SK-N-SH treated with all-trans-retinoic acid at 6 μM for 48 hours (cell line): ENCODE data around the gene IFT27.

Experiments
- ATAC-seq: fragments of 200-7000 bp; cut with Tn5 transposase; 3 replicates; pipeline ENCODE4 v1.9.1; 2020; ENCODE audit warnings: mild to moderate bottlenecking, moderate library complexity
- BACH2 ChIP-seq: fragments of 250-450 bp; sonication (Bioruptor Pico); IDR thresholded peaks from 2 replicates; pipeline ENCODE4 v1.9.0; 2021; ENCODE audit warnings: mild to moderate bottlenecking, borderline replicate concordance
- CREB5 ChIP-seq: fragments of 250-450 bp; sonication (Bioruptor Pico); IDR thresholded peaks from 2 replicates; pipeline ENCODE4 v1.5.1; 2020; ENCODE audit warnings: low read depth, mild to moderate bottlenecking, moderate library complexity
- CSDC2 ChIP-seq: fragments of 250-450 bp; sonication (Bioruptor Pico); IDR thresholded peaks from 2 replicates; pipeline ENCODE4 v1.5.0; 2020; ENCODE audit warnings: mild to moderate bottlenecking, moderate library complexity
- ESRRG ChIP-seq: fragments of 250-450 bp; sonication (Bioruptor Pico); IDR thresholded peaks from 2 replicates; pipeline ENCODE4 v1.6.1; 2021; ENCODE audit warnings: mild to moderate bottlenecking
- GLIS3 ChIP-seq: fragments of 250-450 bp; sonication (Bioruptor Pico); IDR thresholded peaks from 2 replicates; pipeline ENCODE4 v1.5.0; 2020; ENCODE audit warnings: mild to moderate bottlenecking, moderate library complexity
- ISL1 ChIP-seq: fragments of 250-450 bp; sonication (Bioruptor Pico); IDR thresholded peaks from 2 replicates; pipeline ENCODE4 v2.1.2; 2022; ENCODE audit warnings: mild to moderate bottlenecking, moderate library complexity
- OSR1 ChIP-seq: fragments of 250-450 bp; sonication (Bioruptor Pico); IDR thresholded peaks from 2 replicates; pipeline ENCODE4 v1.8.0; 2022; ENCODE audit warnings: moderate library complexity, mild to moderate bottlenecking, inconsistent platforms
- POU6F1 ChIP-seq: fragments of 250-450 bp; sonication (Bioruptor Pico); IDR thresholded peaks from 2 replicates; pipeline ENCODE4 v1.8.0; 2021; ENCODE audit warnings: low read depth, mild to moderate bottlenecking, moderate library complexity, borderline replicate concordance
- PPARA ChIP-seq: fragments of 250-450 bp; sonication (Bioruptor Pico); IDR thresholded peaks from 2 replicates; pipeline ENCODE4 v1.5.0; 2020; ENCODE audit warnings: mild to moderate bottlenecking, borderline replicate concordance
- RARB ChIP-seq: fragments of 250-450 bp; sonication (Bioruptor Pico); IDR thresholded peaks from 2 replicates; pipeline ENCODE4 v1.8.0; 2021; ENCODE audit warnings: mild to moderate bottlenecking, moderate library complexity
- SNAI2 ChIP-seq: fragments of 250-450 bp; sonication (Bioruptor Pico); IDR thresholded peaks from 2 replicates; pipeline ENCODE4 v1.5.0; 2020; ENCODE audit warnings: mild to moderate bottlenecking, moderate library complexity
- TCF4 ChIP-seq: fragments of 250-450 bp; sonication (Bioruptor Pico); IDR thresholded peaks from 2 replicates; pipeline ENCODE4 v1.8.0; 2021; ENCODE audit warnings: mild to moderate bottlenecking, moderate library complexity, borderline replicate concordance
- TOX ChIP-seq: fragments of 250-450 bp; sonication (Bioruptor Pico); IDR thresholded peaks from 2 replicates; pipeline ENCODE4 v1.8.0; 2021; ENCODE audit warnings: mild to moderate bottlenecking, moderate library complexity, borderline replicate concordance
- ZC3H10 ChIP-seq: fragments of 250-450 bp; sonication (Bioruptor Pico); IDR thresholded peaks from 2 replicates; pipeline ENCODE4 v1.5.1; 2021; ENCODE audit warnings: mild to moderate bottlenecking, moderate library complexity
- ZFP3 ChIP-seq: fragments of 250-450 bp; sonication (Bioruptor Pico); IDR thresholded peaks from 2 replicates; pipeline ENCODE4 v1.5.0; 2020; ENCODE audit warnings: mild to moderate bottlenecking, moderate library complexity
- ZFP30 ChIP-seq: fragments of 450-650 bp; formaldehyde crosslinking; IDR thresholded peaks from 2 replicates; pipeline ENCODE4 v1.5.0; 2022; ENCODE audit warnings: mild to moderate bottlenecking, moderate library complexity
- ZNF565 ChIP-seq: fragments of 450-650 bp; formaldehyde crosslinking; conservative IDR thresholded peaks from 2 replicates; pipeline ENCODE4 v1.5.0; 2020; ENCODE audit warnings: low read depth, mild to moderate bottlenecking, moderate library complexity
- ZNF70 ChIP-seq: fragments of 450-650 bp; formaldehyde crosslinking; IDR thresholded peaks from 2 replicates; pipeline ENCODE4 v1.5.0; 2020; ENCODE audit warnings: mild to moderate bottlenecking, moderate library complexity
- ZNF8 ChIP-seq: fragments of 450-650 bp; formaldehyde crosslinking; IDR thresholded peaks from 2 replicates; pipeline ENCODE4 v1.5.0; 2020; ENCODE audit warnings: mild to moderate bottlenecking, moderate library complexity
- TF ChIP-seq, protein P1 (sequence below): fragments of 250-450 bp; sonication (Bioruptor Pico); IDR thresholded peaks from 2 replicates; pipeline ENCODE4 v1.8.0; 2020; ENCODE audit warnings: mild to moderate bottlenecking, moderate library complexity, borderline replicate concordance
- TF ChIP-seq, protein P2 (sequence below): fragments of 250-450 bp; sonication (Bioruptor Pico); IDR thresholded peaks from 2 replicates; pipeline ENCODE4 v1.5.1; 2021; ENCODE audit warnings: mild to moderate bottlenecking, moderate library complexity

Gene IFT27

GRCh38 chr22:36771356-36772063 is 4.4 kb downstream of the IFT27 start:
- TF ChIP-seq ZNF70 (CRISPR knock-in tag): no peak
- TF ChIP-seq ZFP3: no peak
- no peak for TF ChIP-seq SNAI2
- TF ChIP-seq TCF4 (CRISPR knock-in tag): no peak
- TF ChIP-seq ESRRG (CRISPR knock-in tag): no peak
- no peak for TF ChIP-seq GLIS3 (CRISPR knock-in tag)
- TF ChIP-seq, protein P1, sequence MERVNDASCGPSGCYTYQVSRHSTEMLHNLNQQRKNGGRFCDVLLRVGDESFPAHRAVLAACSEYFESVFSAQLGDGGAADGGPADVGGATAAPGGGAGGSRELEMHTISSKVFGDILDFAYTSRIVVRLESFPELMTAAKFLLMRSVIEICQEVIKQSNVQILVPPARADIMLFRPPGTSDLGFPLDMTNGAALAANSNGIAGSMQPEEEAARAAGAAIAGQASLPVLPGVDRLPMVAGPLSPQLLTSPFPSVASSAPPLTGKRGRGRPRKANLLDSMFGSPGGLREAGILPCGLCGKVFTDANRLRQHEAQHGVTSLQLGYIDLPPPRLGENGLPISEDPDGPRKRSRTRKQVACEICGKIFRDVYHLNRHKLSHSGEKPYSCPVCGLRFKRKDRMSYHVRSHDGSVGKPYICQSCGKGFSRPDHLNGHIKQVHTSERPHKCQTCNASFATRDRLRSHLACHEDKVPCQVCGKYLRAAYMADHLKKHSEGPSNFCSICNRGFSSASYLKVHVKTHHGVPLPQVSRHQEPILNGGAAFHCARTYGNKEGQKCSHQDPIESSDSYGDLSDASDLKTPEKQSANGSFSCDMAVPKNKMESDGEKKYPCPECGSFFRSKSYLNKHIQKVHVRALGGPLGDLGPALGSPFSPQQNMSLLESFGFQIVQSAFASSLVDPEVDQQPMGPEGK (CRISPR knock-in tag): no peak
- no peak for TF ChIP-seq TOX (CRISPR knock-in tag)
- TF ChIP-seq, protein P2, sequence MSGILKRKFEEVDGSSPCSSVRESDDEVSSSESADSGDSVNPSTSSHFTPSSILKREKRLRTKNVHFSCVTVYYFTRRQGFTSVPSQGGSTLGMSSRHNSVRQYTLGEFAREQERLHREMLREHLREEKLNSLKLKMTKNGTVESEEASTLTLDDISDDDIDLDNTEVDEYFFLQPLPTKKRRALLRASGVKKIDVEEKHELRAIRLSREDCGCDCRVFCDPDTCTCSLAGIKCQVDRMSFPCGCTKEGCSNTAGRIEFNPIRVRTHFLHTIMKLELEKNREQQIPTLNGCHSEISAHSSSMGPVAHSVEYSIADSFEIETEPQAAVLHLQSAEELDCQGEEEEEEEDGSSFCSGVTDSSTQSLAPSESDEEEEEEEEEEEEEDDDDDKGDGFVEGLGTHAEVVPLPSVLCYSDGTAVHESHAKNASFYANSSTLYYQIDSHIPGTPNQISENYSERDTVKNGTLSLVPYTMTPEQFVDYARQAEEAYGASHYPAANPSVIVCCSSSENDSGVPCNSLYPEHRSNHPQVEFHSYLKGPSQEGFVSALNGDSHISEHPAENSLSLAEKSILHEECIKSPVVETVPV (CRISPR knock-in tag): no peak
- no peak for ATAC-seq

DNA sequence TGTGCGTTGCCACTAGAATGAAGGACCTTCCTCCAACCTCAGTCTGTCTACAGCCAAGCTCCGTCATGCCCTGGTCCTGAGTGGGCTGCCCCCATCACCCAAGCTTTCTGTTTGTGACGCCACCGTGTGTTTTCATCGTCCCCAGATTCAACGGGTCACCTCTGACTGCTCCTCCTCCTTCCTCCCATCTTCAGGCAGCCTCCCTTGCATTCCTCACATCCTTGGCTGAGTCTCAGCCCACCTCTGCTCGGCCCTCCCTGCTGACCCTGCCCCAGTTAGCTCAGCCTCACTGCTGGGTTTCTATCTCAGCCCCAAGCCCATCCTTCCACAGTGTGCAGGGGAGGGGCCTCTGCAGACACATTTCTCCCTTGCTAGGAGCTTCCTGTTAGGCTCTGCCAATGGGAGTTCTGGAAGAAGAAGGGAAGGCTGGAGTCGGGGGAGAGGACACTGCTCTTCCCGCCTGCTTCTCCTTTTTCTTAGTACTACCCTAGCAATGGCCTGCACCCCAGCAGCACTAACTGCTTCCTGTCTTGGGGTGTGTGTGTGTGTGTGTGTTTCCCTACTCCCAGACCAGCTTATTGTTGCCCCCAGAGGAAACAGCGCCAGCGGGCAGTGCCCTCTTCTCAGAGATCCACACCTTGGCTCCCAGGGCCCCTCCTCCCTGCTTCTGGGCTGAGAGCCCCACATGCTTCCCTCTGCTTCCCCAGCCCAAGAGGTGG is 5.2 kb downstream of the IFT27 start:
- TF ChIP-seq ZNF8 (CRISPR knock-in tag) (no peak), CREB5 (CRISPR knock-in tag) (no peak), ZC3H10 (CRISPR knock-in tag) (no peak), ESRRG (CRISPR knock-in tag) (no peak), SNAI2 (no peak), ZNF565 (CRISPR knock-in tag) (no peak), GLIS3 (CRISPR knock-in tag) (no peak), POU6F1 (CRISPR knock-in tag) (no peak), CSDC2 (no peak), BACH2 (CRISPR knock-in tag) (no peak), ZFP30 (CRISPR knock-in tag) (no peak), OSR1 (CRISPR knock-in tag) (no peak), TOX (CRISPR knock-in tag) (no peak)
- TF ChIP-seq, protein P1 (CRISPR knock-in tag): no peak
- ATAC-seq: no peak

GRCh38 chr22:36769541-36770512 is 6.1 kb downstream of the IFT27 start:
- no peak for ATAC-seq

More at GRCh38 chr22:36769541-36770512, 6.1 kb downstream of the IFT27 start:
- no peak for TF ChIP-seq ZNF8 (CRISPR knock-in tag)
- no peak for TF ChIP-seq ISL1 (CRISPR knock-in tag)
- no peak for TF ChIP-seq ZNF565 (CRISPR knock-in tag)
- no peak for TF ChIP-seq RARB (CRISPR knock-in tag)
- TF ChIP-seq CSDC2: no peak
- TF ChIP-seq, protein P2 (CRISPR knock-in tag): no peak
- no peak for TF ChIP-seq CREB5 (CRISPR knock-in tag)
- TF ChIP-seq PPARA (CRISPR knock-in tag): no peak
- TF ChIP-seq GLIS3 (CRISPR knock-in tag): no peak
